G401.6 (cell line): ENCODE data around the gene VWA7.
A peak's percentile ranks its signal among the peaks of the same experiment; 100 is the strongest.
"Not testable (repeated sequence)": the region's sequence is repeated elsewhere in the genome, so short reads cannot be mapped to it uniquely, and the experiment has no call there.

Experiments used
- FAIRE-seq: peaks from 2 replicates; lab custom pipeline; 2012; peaks lifted over from hg19 to GRCh38; lab: Jason Lieb, UNC

Gene VWA7, protein sequence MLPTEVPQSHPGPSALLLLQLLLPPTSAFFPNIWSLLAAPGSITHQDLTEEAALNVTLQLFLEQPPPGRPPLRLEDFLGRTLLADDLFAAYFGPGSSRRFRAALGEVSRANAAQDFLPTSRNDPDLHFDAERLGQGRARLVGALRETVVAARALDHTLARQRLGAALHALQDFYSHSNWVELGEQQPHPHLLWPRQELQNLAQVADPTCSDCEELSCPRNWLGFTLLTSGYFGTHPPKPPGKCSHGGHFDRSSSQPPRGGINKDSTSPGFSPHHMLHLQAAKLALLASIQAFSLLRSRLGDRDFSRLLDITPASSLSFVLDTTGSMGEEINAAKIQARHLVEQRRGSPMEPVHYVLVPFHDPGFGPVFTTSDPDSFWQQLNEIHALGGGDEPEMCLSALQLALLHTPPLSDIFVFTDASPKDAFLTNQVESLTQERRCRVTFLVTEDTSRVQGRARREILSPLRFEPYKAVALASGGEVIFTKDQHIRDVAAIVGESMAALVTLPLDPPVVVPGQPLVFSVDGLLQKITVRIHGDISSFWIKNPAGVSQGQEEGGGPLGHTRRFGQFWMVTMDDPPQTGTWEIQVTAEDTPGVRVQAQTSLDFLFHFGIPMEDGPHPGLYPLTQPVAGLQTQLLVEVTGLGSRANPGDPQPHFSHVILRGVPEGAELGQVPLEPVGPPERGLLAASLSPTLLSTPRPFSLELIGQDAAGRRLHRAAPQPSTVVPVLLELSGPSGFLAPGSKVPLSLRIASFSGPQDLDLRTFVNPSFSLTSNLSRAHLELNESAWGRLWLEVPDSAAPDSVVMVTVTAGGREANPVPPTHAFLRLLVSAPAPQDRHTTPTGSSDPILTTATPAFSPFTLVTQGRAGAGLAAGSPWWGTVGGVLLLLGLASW

GRCh38 chr6:31776989-31777666 is at the start of gene VWA7:
VWA7 (minus strand) TSS chr6:31777328; CDS start chr6:31776779, 549 bp downstream.
- no peak for FAIRE-seq

- no peak for FAIRE-seq
Observed at GRCh38 chr6:31826793-31827285, 49.7 kb upstream of the VWA7 start.

- no peak for FAIRE-seq
Observed at GRCh38 chr6:31825553-31825952, 48.4 kb upstream of the VWA7 start.

GRCh38 chr6:31823592-31824196 is 46.6 kb upstream of the VWA7 start:
- FAIRE-seq, result not testable (repeated sequence)

DNA sequence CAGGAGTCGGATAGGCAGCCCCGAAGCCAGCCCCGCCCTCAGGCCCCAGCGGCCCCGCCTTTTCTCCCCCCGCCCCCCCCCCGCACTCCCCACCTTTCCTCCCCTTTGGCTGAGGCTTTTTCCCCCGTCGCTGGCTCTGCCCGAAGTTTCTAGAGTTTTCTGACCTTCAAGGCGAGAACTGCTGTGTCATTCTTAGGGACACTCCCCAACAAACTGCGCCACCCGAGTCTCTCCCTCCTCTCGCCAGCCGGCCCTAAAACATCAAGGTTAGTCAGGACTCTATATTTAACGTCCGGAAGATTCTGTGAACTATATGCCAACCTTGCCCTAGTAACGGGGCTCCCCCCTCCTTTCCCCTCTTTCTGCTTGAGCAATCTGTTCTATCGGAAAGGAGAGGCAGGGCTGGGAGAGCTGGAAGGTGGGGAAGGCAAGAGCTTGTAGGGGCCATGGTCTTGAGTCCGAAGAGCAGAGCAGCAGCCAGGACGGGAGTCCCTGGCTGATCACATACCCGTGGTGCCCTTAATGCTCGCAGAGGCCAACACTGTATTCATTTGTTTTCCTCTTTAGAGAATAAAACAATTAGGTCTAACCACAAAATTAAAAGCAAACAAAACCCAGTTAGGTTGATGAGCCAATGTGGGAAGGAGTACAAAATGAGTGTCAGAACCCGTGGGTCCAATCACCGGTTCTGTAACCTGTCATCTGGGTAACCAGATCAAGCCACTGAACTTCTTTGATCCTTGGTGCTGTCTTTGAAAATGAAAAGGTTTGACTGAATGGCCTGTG is 45.1 kb upstream of the VWA7 start:
- no peak for FAIRE-seq

GRCh38 chr6:31821301-31822035 is 44.3 kb upstream of the VWA7 start:
- FAIRE-seq, result no peak

- FAIRE-seq, result not testable (repeated sequence)
Observed at GRCh38 chr6:31820399-31820798, 43.3 kb upstream of the VWA7 start.

GRCh38 chr6:31819871-31820299 is 42.8 kb upstream of the VWA7 start:
- FAIRE-seq, result no peak

DNA sequence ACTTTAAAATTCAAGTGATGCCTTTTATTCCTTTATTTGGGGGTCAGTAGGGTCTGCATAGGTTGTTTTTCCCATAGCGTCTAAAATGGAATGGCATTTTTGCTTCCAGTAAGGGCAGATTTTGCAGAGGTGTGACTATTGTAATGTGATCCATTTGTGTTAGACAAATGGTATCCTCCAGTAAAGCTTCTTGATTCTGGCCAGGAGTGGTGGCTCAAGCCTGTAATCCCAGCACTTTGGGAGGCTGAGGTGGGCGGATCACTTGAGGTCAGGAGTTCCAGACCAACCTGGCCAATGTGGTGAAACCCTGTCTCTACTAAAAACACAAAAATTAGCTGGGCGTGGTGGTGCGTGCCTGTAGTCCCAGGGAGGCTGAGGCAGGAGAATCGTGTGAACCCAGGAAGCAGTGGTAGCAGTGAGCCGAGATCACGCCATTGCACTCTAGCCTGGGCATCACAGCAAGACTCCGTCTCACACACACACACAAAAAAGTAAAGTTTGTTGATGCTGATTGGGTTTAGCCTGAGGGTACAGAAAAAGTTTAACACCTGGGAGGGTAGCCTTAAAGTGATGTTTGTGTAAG is 40.9 kb upstream of the VWA7 start:
- FAIRE-seq, result not testable (repeated sequence)

DNA sequence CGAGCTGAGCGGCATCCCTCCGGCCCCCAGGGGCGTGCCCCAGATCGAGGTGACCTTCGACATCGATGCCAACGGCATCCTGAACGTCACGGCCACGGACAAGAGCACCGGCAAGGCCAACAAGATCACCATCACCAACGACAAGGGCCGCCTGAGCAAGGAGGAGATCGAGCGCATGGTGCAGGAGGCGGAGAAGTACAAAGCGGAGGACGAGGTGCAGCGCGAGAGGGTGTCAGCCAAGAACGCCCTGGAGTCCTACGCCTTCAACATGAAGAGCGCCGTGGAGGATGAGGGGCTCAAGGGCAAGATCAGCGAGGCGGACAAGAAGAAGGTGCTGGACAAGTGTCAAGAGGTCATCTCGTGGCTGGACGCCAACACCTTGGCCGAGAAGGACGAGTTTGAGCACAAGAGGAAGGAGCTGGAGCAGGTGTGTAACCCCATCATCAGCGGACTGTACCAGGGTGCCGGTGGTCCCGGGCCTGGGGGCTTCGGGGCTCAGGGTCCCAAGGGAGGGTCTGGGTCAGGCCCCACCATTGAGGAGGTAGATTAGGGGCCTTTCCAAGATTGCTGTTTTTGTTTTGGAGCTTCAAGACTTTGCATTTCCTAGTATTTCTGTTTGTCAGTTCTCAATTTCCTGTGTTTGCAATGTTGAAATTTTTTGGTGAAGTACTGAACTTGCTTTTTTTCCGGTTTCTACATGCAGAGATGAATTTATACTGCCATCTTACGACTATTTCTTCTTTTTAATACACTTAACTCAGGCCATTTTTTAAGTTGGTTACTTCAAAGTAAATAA is 40.2 kb upstream of the VWA7 start:
- not testable (repeated sequence) for FAIRE-seq

DNA sequence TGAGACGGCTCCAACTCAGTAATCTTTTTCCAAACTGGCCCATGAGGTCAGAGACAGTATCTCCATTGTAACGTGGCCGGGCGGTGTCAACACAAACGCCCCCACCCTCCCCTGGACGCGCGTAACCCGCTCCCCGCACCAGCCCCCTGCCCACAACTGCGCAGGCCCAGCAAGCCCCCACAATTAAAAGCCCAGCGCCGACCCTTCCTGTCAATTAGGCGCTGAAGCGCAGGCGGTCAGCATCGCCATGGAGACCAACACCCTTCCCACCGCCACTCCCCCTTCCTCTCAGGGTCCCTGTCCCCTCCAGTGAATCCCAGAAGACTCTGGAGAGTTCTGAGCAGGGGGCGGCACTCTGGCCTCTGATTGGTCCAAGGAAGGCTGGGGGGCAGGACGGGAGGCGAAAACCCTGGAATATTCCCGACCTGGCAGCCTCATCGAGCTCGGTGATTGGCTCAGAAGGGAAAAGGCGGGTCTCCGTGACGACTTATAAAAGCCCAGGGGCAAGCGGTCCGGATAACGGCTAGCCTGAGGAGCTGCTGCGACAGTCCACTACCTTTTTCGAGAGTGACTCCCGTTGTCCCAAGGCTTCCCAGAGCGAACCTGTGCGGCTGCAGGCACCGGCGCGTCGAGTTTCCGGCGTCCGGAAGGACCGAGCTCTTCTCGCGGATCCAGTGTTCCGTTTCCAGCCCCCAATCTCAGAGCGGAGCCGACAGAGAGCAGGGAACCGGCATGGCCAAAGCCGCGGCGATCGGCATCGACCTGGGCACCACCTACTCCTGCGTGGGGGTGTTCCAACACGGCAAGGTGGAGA is 38.1 kb upstream of the VWA7 start, which contains the start of the genes HSPA1A and HSPA1L:
HSPA1A (plus strand) TSS at position 519 of the 814 bp plus-strand sequence; CDS start at position 733, 214 bp downstream.
HSPA1L (minus strand) TSS at position 259 of the 814 bp plus-strand sequence. CDS start 3,311 bp downstream, outside the sequence.
- no peak for FAIRE-seq

DNA sequence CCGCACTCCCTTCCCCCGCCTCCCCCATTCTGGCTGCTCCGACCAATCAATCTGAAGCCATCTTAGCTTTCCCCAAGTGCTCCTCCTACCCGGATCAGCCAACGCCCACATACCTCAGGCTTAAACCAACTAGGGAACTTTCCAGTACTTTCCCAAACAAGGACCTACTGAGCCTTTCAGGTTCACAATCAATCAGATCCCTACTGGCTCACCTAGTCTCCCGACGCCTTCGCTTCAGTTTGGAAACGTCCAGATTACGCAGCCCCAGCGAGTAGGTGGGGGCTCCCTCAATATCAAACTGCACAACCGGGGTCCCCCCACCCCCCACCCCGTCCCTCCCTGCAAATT is 37.5 kb upstream of the VWA7 start:
- no peak for FAIRE-seq

GRCh38 chr6:31813465-31813849 is 36.3 kb upstream of the VWA7 start:
- no peak for FAIRE-seq

- FAIRE-seq, result no peak
Observed at GRCh38 chr6:31811645-31812044, 34.5 kb upstream of the VWA7 start.

DNA sequence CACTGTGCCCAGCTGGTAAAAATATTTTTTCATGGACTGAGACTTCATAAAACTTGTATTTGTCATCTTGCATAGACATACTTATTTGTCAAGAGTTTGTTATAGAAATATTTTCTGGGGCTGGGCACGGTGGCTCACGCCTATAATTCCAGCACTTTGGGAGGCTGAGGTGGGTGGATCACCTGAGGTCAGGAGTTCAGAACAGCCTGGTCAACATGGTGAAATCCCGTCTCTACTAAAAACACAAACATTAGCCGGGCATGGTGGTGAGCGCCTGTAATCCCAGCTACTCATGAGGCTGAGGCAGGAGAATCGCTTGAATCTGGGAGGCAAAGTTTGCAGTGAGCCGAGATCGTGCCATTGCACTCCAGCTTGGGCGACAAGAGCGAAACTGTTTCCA is 31.5 kb upstream of the VWA7 start:
- not testable (repeated sequence) for FAIRE-seq

DNA sequence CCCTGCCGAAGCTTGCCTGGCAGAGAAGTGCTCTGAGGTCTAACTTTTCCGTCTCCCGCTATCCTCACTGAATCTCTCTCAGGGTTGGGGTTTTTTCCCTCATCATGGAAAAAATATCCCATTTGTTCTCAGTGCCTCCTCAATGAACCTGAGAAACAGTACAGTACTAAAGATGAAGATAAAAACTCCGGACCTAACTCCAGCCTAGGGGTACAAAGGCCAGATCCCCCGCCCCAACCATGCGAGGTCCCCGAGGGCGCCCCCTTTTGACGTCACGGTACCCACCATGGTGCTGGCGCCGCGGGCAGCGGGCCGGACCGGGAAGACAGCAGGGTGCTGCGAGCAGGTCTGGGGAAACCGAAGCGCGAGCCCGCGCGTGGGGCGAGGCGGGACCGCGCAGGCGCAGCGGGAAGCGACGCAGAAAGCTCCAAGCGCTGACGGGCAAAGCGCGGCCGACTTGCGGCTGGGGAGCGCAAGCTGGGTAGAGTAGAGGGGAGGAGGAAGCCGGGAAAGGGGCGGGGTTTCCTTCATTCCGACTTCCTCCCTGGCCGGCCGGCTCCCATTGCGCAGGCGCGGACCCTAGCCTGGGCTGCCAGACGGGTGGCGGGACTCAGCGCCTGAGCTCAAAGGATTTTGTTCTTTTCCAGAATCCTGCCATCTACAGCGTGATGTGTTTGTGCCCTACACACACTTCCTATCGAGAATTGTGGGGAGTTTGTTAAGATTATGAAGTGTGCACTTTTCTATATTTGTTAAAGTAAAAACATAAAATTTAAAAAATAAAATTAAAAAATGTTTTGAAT is 29.5 kb upstream of the VWA7 start, which contains the start of gene LSM2:
LSM2 (minus strand) TSS at position 497 of the 803 bp plus-strand sequence; CDS start at position 288, 209 bp downstream.
- peak; percentile 96 for FAIRE-seq

DNA sequence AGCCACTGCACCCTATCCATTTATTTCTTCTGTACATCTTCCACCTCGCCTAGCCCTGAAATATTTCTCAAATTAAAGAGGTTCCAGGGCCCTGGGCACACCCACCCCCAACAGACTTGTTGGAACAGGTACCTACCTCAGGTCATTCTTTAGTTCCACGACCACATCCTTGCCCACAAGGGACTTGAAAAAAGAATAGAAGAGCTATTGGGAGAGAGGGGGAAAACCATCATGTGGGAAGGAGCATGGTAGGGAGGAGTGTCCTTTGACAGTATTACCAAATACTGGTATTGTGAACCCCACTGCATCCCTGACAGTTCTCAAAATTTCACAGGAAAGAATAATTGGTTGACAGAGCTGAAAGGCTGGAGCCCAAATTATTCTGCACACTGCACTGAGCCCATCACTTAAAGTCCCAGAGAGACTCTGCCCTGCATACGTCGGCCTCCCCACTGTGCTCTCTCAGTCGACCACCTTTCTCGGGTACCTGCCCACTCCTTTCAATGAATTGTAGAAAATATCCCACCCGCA is 28.9 kb upstream of the VWA7 start:
- FAIRE-seq, result no peak
